OCI-LY7 (cell line): ENCODE measurements around the gene OFD1. TPM values are rescaled to one million over a fixed set of nuclear protein-coding genes. Genes with fewer than 3 reads are reported as not detected.

Experiments used
- BruUV-seq: library from RNA; stranded (reverse); fragments of 400-500 nt; replicated peaks from 2 replicates; lab custom pipeline; 2021; lab: Mats Ljungman, UMichigan
- CTCF ChIA-PET: fragments of 300-600 bp; sonication (Branson Sonifier 250); formaldehyde crosslinking; loops from one replicate; lab custom pipeline; 2022; ENCODE audit warnings: antibody characterized with exemption; ENCODE audit not compliant: unreplicated experiment; lab: Charles Lee
- POLR2A ChIA-PET: fragments of 300-600 bp; sonication (Branson Sonifier 250); formaldehyde crosslinking; loops from one replicate; lab custom pipeline; 2022; ENCODE audit warnings: antibody characterized with exemption; lab: Charles Lee
- DNase-seq: peaks from one replicate; pipeline ENCODE4 v3.0.0-alpha.2; 2015; ENCODE audit warnings: low spot score
- H2AFZ ChIP-seq: fragments of 200-600 bp; sonication (generic), shearing (Covaris generic); 2 replicates; pipeline ENCODE4 v1.6.1; 2014; ENCODE audit warnings: mild to moderate bottlenecking, antibody characterized with exemption, low read length, moderate library complexity
- H3K27ac ChIP-seq: fragments of 200-600 bp; sonication (generic); 2 replicates; pipeline ENCODE4 v1.5.1; 2014; ENCODE audit warnings: mixed run types, low read depth, mild to moderate bottlenecking, moderate library complexity, low read length, inconsistent platforms; ENCODE audit not compliant: poor library complexity, severe bottlenecking
- H3K36me3 ChIP-seq: fragments of 200-600 bp; sonication (generic); 2 replicates; pipeline ENCODE4 v1.6.1; 2014; ENCODE audit warnings: mild to moderate bottlenecking, antibody characterized with exemption, low read length, moderate library complexity, mixed read lengths; ENCODE audit not compliant: insufficient read depth
- H3K4me1 ChIP-seq: fragments of 200-600 bp; sonication (generic); 2 replicates; pipeline ENCODE4 v1.5.1; 2014; ENCODE audit warnings: mild to moderate bottlenecking, low read length; ENCODE audit not compliant: insufficient read depth, poor library complexity, severe bottlenecking
- H3K4me2 ChIP-seq: fragments of 200-600 bp; sonication (generic); 2 replicates; pipeline ENCODE4 v1.6.1; 2014; ENCODE audit warnings: mild to moderate bottlenecking, low read length
- H3K4me3 ChIP-seq: fragments of 200-600 bp; sonication (generic); 2 replicates; pipeline ENCODE4 v1.5.1; 2014; ENCODE audit warnings: mild to moderate bottlenecking, low read depth, low read length; ENCODE audit not compliant: poor library complexity, severe bottlenecking
- H3K79me2 ChIP-seq: fragments of 200-600 bp; sonication (generic); 2 replicates; pipeline ENCODE4 v1.6.1; 2016; ENCODE audit warnings: low read depth, mild to moderate bottlenecking, low read length, moderate library complexity, mixed read lengths; ENCODE audit not compliant: insufficient read depth
- H3K9me2 ChIP-seq: fragments of 200-600 bp; sonication (generic); 2 replicates; pipeline ENCODE4 v1.6.1; 2016; ENCODE audit warnings: mild to moderate bottlenecking, low read length, mixed read lengths; ENCODE audit not compliant: insufficient read depth
- H3K9me3 ChIP-seq: fragments of 200-600 bp; sonication (generic); 2 replicates; pipeline ENCODE4 v1.6.1; 2014; ENCODE audit warnings: mild to moderate bottlenecking, mixed run types, low read length, mixed read lengths
- H4K20me1 ChIP-seq: fragments of 200-600 bp; sonication (generic); 2 replicates; pipeline ENCODE4 v1.6.1; 2014; ENCODE audit warnings: mild to moderate bottlenecking, antibody characterized with exemption, low read length, moderate library complexity, mixed read lengths; ENCODE audit not compliant: insufficient read depth
- CTCF ChIP-seq: fragments of 200-600 bp; sonication (generic); conservative IDR thresholded peaks from 2 replicates; pipeline ENCODE4 v1.5.1; 2014; ENCODE audit warnings: mild to moderate bottlenecking, antibody characterized with exemption, low read length, moderate library complexity, mixed read lengths
- EZH2phosphoT487 ChIP-seq: fragments of 200-600 bp; sonication (generic); IDR thresholded peaks from 2 replicates; pipeline ENCODE4 v1.6.1; 2018; ENCODE audit warnings: low read depth, borderline replicate concordance, mild to moderate bottlenecking, mixed run types, antibody characterized with exemption, low read length, moderate library complexity, mixed read lengths
- intact Hi-C: fragments of 100-400 bp; cut with micrococcal nuclease; formaldehyde crosslinking; loops from one replicate; pipeline ENCODE4 v1.10.0; 2022; ENCODE audit not compliant: unreplicated experiment
- total RNA-seq, 2 experiments: library from RNA; depleted of rRNA in 1 of 2; stranded (reverse); fragments of >200 nt in 1 of 2; shearing (Covaris generic) in 1 of 2; gene quantifications; 2 replicates each; pipeline ENCODE4 v1.2.3, GENCODE V29; 2014 to 2022

OFD1 gene
- total RNA-seq, 2 experiments from 2014 or later: 60.7 to 64.7 TPM

GRCh38 chrX:13688958-13689740, 45.4 kb upstream of the OFD1 start, which contains the start of gene RAB9A:
RAB9A (plus strand) TSS chrX:13689128; CDS start chrX:13708747, 19,619 bp downstream.
- Histone ChIP-seq H3K36me3 (no peaks in the 10 kb centered on the region), H3K27ac (peak within 1 kb of the TSS; percentile 58), H3K9me2 (no peaks in the 10 kb centered on the region), H3K9me3 (no peaks in the 10 kb centered on the region), H4K20me1 (peaks cover 13% of the 10 kb centered on the region; the same call in 1 of the 2 replicates), H3K4me1 (peaks cover 47% of the 10 kb centered on the region), H3K4me2 (peak within 1 kb of the TSS; percentile 87), H2AFZ (peak within 1 kb of the TSS; percentile 84), H3K79me2 (peaks cover 50% of the 10 kb centered on the region), H3K4me3 (peak within 1 kb of the TSS; percentile 92)
- DNase-seq: peak; percentile 64
- no peak for TF ChIP-seq CTCF
- no peak for TF ChIP-seq EZH2phosphoT487
- intact Hi-C loops: no loop called here
- POLR2A ChIA-PET: interaction anchor here (0.9 to 4.8 kb wide), 6 partner anchors 8 to 708 kb away, joined by 3 to 43 read pairs (median 4); partner anchors contain the start of genes OFD1 and TRAPPC2
- BruUV-seq: no TSS peak
- CTCF ChIA-PET: no interaction called here

GRCh38 chrX:13689741-13690211, 44.8 kb upstream of the OFD1 start:
- ChIA-PET CTCF (no interaction called here), POLR2A (no interaction called here)
- H3K27ac ChIP-seq: peak overlapping the region; percentile 58
- peak overlapping the region; percentile 92 for H3K4me3 ChIP-seq
- intact Hi-C loops: loop anchor here (2.0 kb wide), 1 partner anchor 31 kb away; no protein-coding TSS in a partner anchor
- H3K36me3 ChIP-seq: no peaks in the 10 kb centered on the region
- peak overlapping the region; percentile 87 for H3K4me2 ChIP-seq
- peak; percentile 21 for DNase-seq
- H3K9me3 ChIP-seq: no peaks in the 10 kb centered on the region
- peaks cover 53% of the 10 kb centered on the region for H3K4me1 ChIP-seq
- TSS peak; percentile 76 for BruUV-seq
- no peaks in the 10 kb centered on the region for H3K9me2 ChIP-seq
- TF ChIP-seq EZH2phosphoT487 (no peak), CTCF (no peak)
- H3K79me2 ChIP-seq: peaks cover 56% of the 10 kb centered on the region
- peak overlapping the region; percentile 84; the same call in 1 of the 2 replicates for H2AFZ ChIP-seq
- peaks cover 17% of the 10 kb centered on the region; the same call in 1 of the 2 replicates for H4K20me1 ChIP-seq
